Neural progenitor cell (in vitro differentiated cells): Measurements from ENCODE around the gene MAVS. TPM values are rescaled to one million over a fixed set of nuclear protein-coding genes. Genes with fewer than 3 reads are reported as not detected.

Experiments used
- DNase-seq: peaks from one replicate; pipeline ENCODE4 v3.0.0-alpha.2; 2016; ENCODE audit warnings: low spot score
- H2AFZ ChIP-seq: fragments of 200-600 bp; sonication (generic); replicated peaks from 2 replicates; pipeline ENCODE4 v1.6.1; 2016; ENCODE audit warnings: antibody characterized with exemption
- H3F3A ChIP-seq: fragments of 200-600 bp; sonication (generic); 2 replicates; pipeline ENCODE4 v1.6.1; 2016; ENCODE audit warnings: antibody characterized with exemption, low read depth
- H3K27ac ChIP-seq: fragments of 200-600 bp; sonication (generic); 2 replicates; pipeline ENCODE4 v1.5.1; 2016; ENCODE audit warnings: mild to moderate bottlenecking
- H3K27me3 ChIP-seq: fragments of 200-600 bp; sonication (generic); 2 replicates; pipeline ENCODE4 v1.6.1; 2016; ENCODE audit warnings: mild to moderate bottlenecking, moderate library complexity
- H3K36me3 ChIP-seq: fragments of 200-600 bp; sonication (generic); 2 replicates; pipeline ENCODE4 v1.5.1; 2016
- H3K4me1 ChIP-seq: fragments of 200-600 bp; sonication (generic); 2 replicates; pipeline ENCODE4 v1.6.1; 2016; ENCODE audit warnings: mixed run types
- H3K4me2 ChIP-seq: fragments of 200-600 bp; sonication (generic); 2 replicates; pipeline ENCODE4 v1.6.1; 2016
- H3K4me3 ChIP-seq: fragments of 200-600 bp; sonication (generic); 2 replicates; pipeline ENCODE4 v1.5.1; 2016
- H3K79me2 ChIP-seq: fragments of 200-600 bp; sonication (generic); 2 replicates; pipeline ENCODE4 v1.6.1; 2016; ENCODE audit warnings: low read depth
- H3K9ac ChIP-seq: fragments of 200-600 bp; sonication (generic); 2 replicates; pipeline ENCODE4 v1.6.1; 2016
- H3K9me3 ChIP-seq: fragments of 200-600 bp; sonication (generic); 2 replicates; pipeline ENCODE4 v1.5.1; 2016; ENCODE audit warnings: low read depth
- H4K20me1 ChIP-seq: fragments of 200-600 bp; sonication (generic); 2 replicates; pipeline ENCODE4 v1.6.1; 2016; ENCODE audit warnings: low read depth
- H3K27ac Mint-ChIP-seq: 3 replicates; pipeline ENCODE4 v1.8.0; 2021; ENCODE audit warnings: mixed read lengths
- H3K27me3 Mint-ChIP-seq: 2 replicates; pipeline ENCODE4 v1.8.0; 2022; ENCODE audit warnings: low read depth, mild to moderate bottlenecking, inconsistent platforms, moderate library complexity, mixed read lengths; ENCODE audit not compliant: insufficient read depth
- H3K36me3 Mint-ChIP-seq: 3 replicates; pipeline ENCODE4 v1.8.0; 2021; ENCODE audit warnings: mixed read lengths
- H3K4me1 Mint-ChIP-seq: 3 replicates; pipeline ENCODE4 v1.8.0; 2021; ENCODE audit warnings: mixed read lengths
- H3K4me3 Mint-ChIP-seq: 3 replicates; pipeline ENCODE4 v1.8.0; 2021; ENCODE audit warnings: mild to moderate bottlenecking, moderate library complexity, mixed read lengths
- H3K9me3 Mint-ChIP-seq: 3 replicates; pipeline ENCODE4 v1.8.0; 2020; ENCODE audit warnings: mixed read lengths
- CTCF ChIP-seq: fragments of 200-600 bp; sonication (generic); IDR thresholded peaks from 2 replicates; pipeline ENCODE4 v1.5.1; 2017; ENCODE audit warnings: antibody characterized with exemption, mild to moderate bottlenecking
- EZH2 ChIP-seq: fragments of 200-600 bp; sonication (generic); IDR thresholded peaks from 2 replicates; pipeline ENCODE4 v1.6.1; 2017; ENCODE audit warnings: antibody characterized with exemption, mild to moderate bottlenecking, moderate library complexity
- EZH2phosphoT487 ChIP-seq: fragments of 200-600 bp; sonication (generic); IDR thresholded peaks from 2 replicates; pipeline ENCODE4 v1.6.1; 2017; ENCODE audit warnings: antibody characterized with exemption
- total RNA-seq: library from RNA; depleted of rRNA; stranded (reverse); fragments of >200 nt; gene quantifications from 2 replicates; pipeline ENCODE4 v1.2.3, GENCODE V29; 2015; ENCODE audit warnings: low replicate concordance

Gene MAVS
- total RNA-seq, 1 donor from 2014 or later: 14.1 TPM

DNA sequence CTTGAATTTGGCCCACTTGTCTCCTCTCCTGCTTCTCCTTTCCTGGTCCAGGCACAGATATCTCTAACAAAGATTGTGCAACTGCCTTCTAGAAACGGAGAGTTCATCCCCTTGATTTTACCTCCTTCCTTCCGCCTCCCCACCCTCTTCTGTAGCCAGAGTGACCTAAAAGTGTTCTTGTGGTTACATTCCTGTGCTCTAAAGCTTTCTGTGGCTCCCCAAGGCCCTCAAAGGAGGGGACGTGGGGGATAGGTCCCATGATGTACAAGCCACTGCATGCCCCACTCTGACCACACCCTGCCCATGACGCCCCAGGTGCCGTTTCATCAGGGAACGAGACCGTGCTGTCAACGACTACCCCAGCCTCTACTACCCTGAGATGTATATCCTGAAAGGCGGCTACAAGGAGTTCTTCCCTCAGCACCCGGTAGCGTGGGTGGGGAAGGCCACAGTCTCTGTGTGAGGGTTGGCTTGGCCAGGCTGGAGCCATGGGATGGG, 42.3 kb upstream of the MAVS start:
- H3K27me3 ChIP-seq: no peaks in the 10 kb centered on the region
- no peak overlapping the region for H2AFZ ChIP-seq
- Mint-ChIP-seq H3K27me3 (peaks cover 7% of the 10 kb centered on the region), H3K27ac (no peak overlapping the region), H3K9me3 (no peaks in the 10 kb centered on the region), H3K36me3 (peaks cover 35% of the 10 kb centered on the region), H3K4me1 (peaks cover 45% of the 10 kb centered on the region), H3K4me3 (peak overlapping the region; percentile 39)
- H3K79me2 ChIP-seq: no peaks in the 10 kb centered on the region
- peaks cover 15% of the 10 kb centered on the region for H3F3A ChIP-seq
- DNase-seq: no peak
- no peak overlapping the region for H3K4me2 ChIP-seq
- no peak overlapping the region for H3K27ac ChIP-seq
- no peaks in the 10 kb centered on the region for H3K9me3 ChIP-seq
- TF ChIP-seq EZH2 (no peak), CTCF (no peak), EZH2phosphoT487 (no peak)
- H3K36me3 ChIP-seq: no peaks in the 10 kb centered on the region
- peaks cover 9% of the 10 kb centered on the region for H4K20me1 ChIP-seq
- no peak overlapping the region for H3K4me3 ChIP-seq
- no peak overlapping the region for H3K9ac ChIP-seq
- H3K4me1 ChIP-seq: peaks cover 20% of the 10 kb centered on the region

- peaks cover 12% of the 10 kb centered on the region for H3F3A ChIP-seq
- H3K4me1 Mint-ChIP-seq: peaks cover 40% of the 10 kb centered on the region
- H3K27me3 Mint-ChIP-seq: peaks cover 7% of the 10 kb centered on the region
- no peak overlapping the region for H3K4me3 ChIP-seq
- H2AFZ ChIP-seq: no peak overlapping the region
- peaks cover 15% of the 10 kb centered on the region for H3K4me1 ChIP-seq
- TF ChIP-seq EZH2phosphoT487 (no peak), CTCF (no peak), EZH2 (no peak)
- no peaks in the 10 kb centered on the region for H3K36me3 ChIP-seq
- DNase-seq: no peak
- no peak overlapping the region for H3K27ac ChIP-seq
- no peak overlapping the region for H3K9ac ChIP-seq
- H3K4me2 ChIP-seq: no peak overlapping the region
- no peaks in the 10 kb centered on the region for H3K9me3 Mint-ChIP-seq
- H3K79me2 ChIP-seq: no peaks in the 10 kb centered on the region
- peak overlapping the region; percentile 13 for H3K27ac Mint-ChIP-seq
- H3K9me3 ChIP-seq: no peaks in the 10 kb centered on the region
- H3K27me3 ChIP-seq: no peaks in the 10 kb centered on the region
- H3K4me3 Mint-ChIP-seq: no peak overlapping the region
- H3K36me3 Mint-ChIP-seq: peaks cover 33% of the 10 kb centered on the region
- peaks cover 7% of the 10 kb centered on the region for H4K20me1 ChIP-seq
Measured at GRCh38 chr20:3804781-3805180, 41.9 kb upstream of the MAVS start.

- Mint-ChIP-seq H3K4me3 (no peak overlapping the region), H3K4me1 (peaks cover 38% of the 10 kb centered on the region), H3K27me3 (peaks cover 8% of the 10 kb centered on the region), H3K36me3 (peaks cover 19% of the 10 kb centered on the region), H3K9me3 (no peaks in the 10 kb centered on the region), H3K27ac (no peak overlapping the region)
- Histone ChIP-seq H4K20me1 (no peaks in the 10 kb centered on the region), H3F3A (peaks cover 3% of the 10 kb centered on the region), H3K4me1 (peaks cover 6% of the 10 kb centered on the region), H3K27me3 (no peaks in the 10 kb centered on the region), H2AFZ (no peak overlapping the region), H3K36me3 (no peaks in the 10 kb centered on the region), H3K9ac (no peak overlapping the region), H3K4me3 (no peak overlapping the region), H3K4me2 (no peak overlapping the region), H3K9me3 (no peaks in the 10 kb centered on the region), H3K27ac (no peak overlapping the region), H3K79me2 (no peaks in the 10 kb centered on the region)
- TF ChIP-seq CTCF (no peak), EZH2phosphoT487 (no peak), EZH2 (no peak)
- no peak for DNase-seq
Measured at GRCh38 chr20:3808544-3808943, 38.1 kb upstream of the MAVS start.
